H1 (cell line): ENCODE data around the gene AMBP.

Experiments used
- ASH2L ChIP-seq: fragments of 200-600, 300-600 bp; sonication (generic); IDR thresholded peaks from one replicate; pipeline ENCODE4 v1.7.1; 2017; ENCODE audit warnings: low read length
- CREB1 ChIP-seq: IDR thresholded peaks from 2 replicates; pipeline ENCODE4 v1.6.1; 2012; ENCODE audit warnings: inconsistent platforms
- CTCF ChIP-seq, 3 experiments: IDR thresholded peaks; 1 replicate in 2 of 3; 2 replicates in 1 of 3; pipeline versions ENCODE4 v1.5.1 to v1.6.1; 2011; ENCODE audit warnings: low read length in 3 of 3, mild to moderate bottlenecking in 3 of 3, inconsistent platforms in 2 of 3, low read depth in 1 of 3, moderate library complexity in 1 of 3; ENCODE audit not compliant: insufficient read depth in 1 of 3; ENCODE audit errors: control extremely low read depth in 1 of 3
- MAFK ChIP-seq: IDR thresholded peaks from 2 replicates; pipeline ENCODE4 v1.6.1; 2012; ENCODE audit warnings: low read depth, mild to moderate bottlenecking, improper control_type of control experiment, low read length
- YY1 ChIP-seq: IDR thresholded peaks from 2 replicates; pipeline ENCODE4 v1.6.1; 2011; ENCODE audit warnings: low read depth, mild to moderate bottlenecking, low read length

- TF ChIP-seq CTCF (IDR thresholded peaks at IDR 0.05; ENCODE audit: control extremely low read depth in 1 of 3, insufficient read depth in 1 of 3, low read depth in 1 of 3, low read length in 3 of 3) (no peak), MAFK (no peak), YY1 (no peak), CREB1 (no peak), ASH2L (no peak)
Observed at GRCh38 chr9:114105236-114105635, 27.1 kb upstream of the AMBP start.
